ENCODE data around the gene SLC16A5. TPM values are rescaled to one million over a fixed set of nuclear protein-coding genes. Genes with fewer than 3 reads are reported as not detected.

The SLC16A5 gene
- total and polyA plus RNA-seq, 12 donors, result 3.6 to 17.4 (median 11.9) TPM

GRCh38 chr17:75109407-75110233 lies 21.9 kb downstream of the SLC16A5 start, which contains the start of gene ARMC7:
Gene ARMC7 (plus strand): TSS chr17:75109969. CDS start chr17:75110289, 320 bp downstream.
- DNase-seq, result peak; percentile 90 to 95
- H3K27ac ChIP-seq, result peak within 1 kb of the TSS; percentile 35 to 91 (median 86)

GRCh38 chr17:75110234-75110937 lies 22.6 kb downstream of the SLC16A5 start:
- peak overlapping the region; percentile 35 to 91 (median 86) for H3K27ac ChIP-seq
- H3K4me1 ChIP-seq, result peaks cover 5 to 59% (median 38%) of the 10 kb centered on the region in 9 donors
- TF ChIP-seq CTCF (IDR thresholded peaks at IDR 0.05), result no peak
- no peaks in the 10 kb centered on the region for H3K27me3 ChIP-seq
- DNase-seq (no peak), ATAC-seq (peak in 2 of 8 donors; percentile 3 to 7)
- intact Hi-C loops (cut with DNase I), result loop anchor here (5.0 to 10.0 kb wide), 13 partner anchors 33 to 304 kb away; partner anchors contain the start of genes NUP85 (in 3 of the 10), JPT1 (in 2 of the 10), SUMO2 (in 2 of the 10) and CDR2L (in 1 of the 10)
- no peaks in the 10 kb centered on the region for H3K9me3 ChIP-seq
- H3K4me3 ChIP-seq, result peak overlapping the region; percentile 68 to 96 (median 86)
- peaks cover 0 to 6% (median 0%) of the 10 kb centered on the region in 9 donors for H3K36me3 ChIP-seq
- WGBS, 2 donors, result 23 to 25% methylated on average over 40 of the region's 40 CpGs

More at GRCh38 chr17:75109407-75110233, 21.9 kb downstream of the SLC16A5 start, which contains the start of gene ARMC7:
- Histone ChIP-seq H3K4me3 (peak within 1 kb of the TSS; percentile 68 to 96 (median 86)), H3K9me3 (no peaks in the 10 kb centered on the region), H3K27me3 (no peaks in the 10 kb centered on the region), H3K4me1 (peaks cover 5 to 52% (median 31%) of the 10 kb centered on the region in 9 donors), H3K36me3 (peaks cover 0 to 11% (median 0%) of the 10 kb centered on the region in 9 donors)
- TF ChIP-seq CTCF (IDR thresholded peaks at IDR 0.05), result no peak
- intact Hi-C loops (cut with DNase I), result loop anchor here (5.0 to 10.0 kb wide), 15 partner anchors 32 to 305 kb away; partner anchors contain the start of genes NUP85 (in 3 of the 10), GRB2 (in 2 of the 10), JPT1 (in 2 of the 10) and SUMO2 (in 2 of the 10)
- ATAC-seq, result peak; percentile 87 to 91 (median 90)
- WGBS, 2 donors, result 0 to 1% methylated on average over 66 to 68 of the region's 68 CpGs

- H3K27me3 ChIP-seq, result no peaks in the 10 kb centered on the region
- no peaks in the 10 kb centered on the region for H3K9me3 ChIP-seq
- DNase-seq (no peak), ATAC-seq (no peak)
- WGBS, 2 donors, result 81 to 85% methylated on average over 7 of the region's 7 CpGs
- TF ChIP-seq CTCF (IDR thresholded peaks at IDR 0.05), result no peak
- H3K4me1 ChIP-seq, result peaks cover 5 to 64% (median 43%) of the 10 kb centered on the region in 9 donors
- H3K4me3 ChIP-seq, result no peak overlapping the region
- no peak overlapping the region for H3K27ac ChIP-seq
- intact Hi-C loops (cut with DNase I), result loop anchor here (5.0 to 10.0 kb wide), 13 partner anchors 35 to 303 kb away; partner anchors contain the start of genes NUP85 (in 3 of the 10), JPT1 (in 2 of the 10), SUMO2 (in 2 of the 10) and CDR2L (in 1 of the 10)
- H3K36me3 ChIP-seq, result peaks cover 0 to 15% (median 0%) of the 10 kb centered on the region in 9 donors
Measured at GRCh38 chr17:75111777-75112335, 24.1 kb downstream of the SLC16A5 start.
